Endothelial cell (in vitro differentiated cells): ENCODE data around the gene RMP24.

ENCODE experiments used
- DNase-seq: peaks from one replicate; pipeline ENCODE4 v3.0.0; 2021; ENCODE audit warnings: low spot score
- H3K27ac Mint-ChIP-seq: one replicate; pipeline ENCODE4 v1.8.0; 2021; ENCODE audit warnings: mixed read lengths, inconsistent platforms; ENCODE audit not compliant: unreplicated experiment
- H3K27me3 Mint-ChIP-seq: one replicate; pipeline ENCODE4 v1.8.0; 2021; ENCODE audit warnings: mild to moderate bottlenecking, moderate library complexity, mixed read lengths, inconsistent platforms; ENCODE audit not compliant: unreplicated experiment
- H3K36me3 Mint-ChIP-seq: one replicate; pipeline ENCODE4 v1.8.0; 2021; ENCODE audit warnings: mild to moderate bottlenecking, low read depth, mixed read lengths, inconsistent platforms; ENCODE audit not compliant: unreplicated experiment
- H3K4me1 Mint-ChIP-seq: one replicate; pipeline ENCODE4 v1.8.0; 2021; ENCODE audit warnings: mild to moderate bottlenecking, mixed read lengths, inconsistent platforms; ENCODE audit not compliant: unreplicated experiment
- H3K4me3 Mint-ChIP-seq: one replicate; pipeline ENCODE4 v1.8.0; 2021; ENCODE audit warnings: mild to moderate bottlenecking, mixed read lengths, inconsistent platforms; ENCODE audit not compliant: unreplicated experiment
- H3K9me3 Mint-ChIP-seq: one replicate; pipeline ENCODE4 v1.8.0; 2021; ENCODE audit warnings: mixed read lengths, inconsistent platforms; ENCODE audit not compliant: unreplicated experiment
- TF ChIP-seq, protein P1 (sequence below): fragments of 200-600 bp; sonication (generic); IDR thresholded peaks from one replicate; pipeline ENCODE4 v1.5.0; 2021; ENCODE audit warnings: antibody characterized with exemption; ENCODE audit not compliant: unreplicated experiment

RMP24 gene

GRCh38 chr18:35972197-35973000, at the start of gene RMP24:
TSS of gene RMP24 (plus strand) at chr18:35972679.
- H3K27me3 Mint-ChIP-seq: peaks cover 12% of the 10 kb centered on the region
- peak within 1 kb of the TSS; percentile 100 for H3K27ac Mint-ChIP-seq
- H3K4me1 Mint-ChIP-seq: peaks cover 17% of the 10 kb centered on the region
- peak; percentile 87 for DNase-seq
- peaks cover 5% of the 10 kb centered on the region for H3K9me3 Mint-ChIP-seq
- TF ChIP-seq, protein P1, sequence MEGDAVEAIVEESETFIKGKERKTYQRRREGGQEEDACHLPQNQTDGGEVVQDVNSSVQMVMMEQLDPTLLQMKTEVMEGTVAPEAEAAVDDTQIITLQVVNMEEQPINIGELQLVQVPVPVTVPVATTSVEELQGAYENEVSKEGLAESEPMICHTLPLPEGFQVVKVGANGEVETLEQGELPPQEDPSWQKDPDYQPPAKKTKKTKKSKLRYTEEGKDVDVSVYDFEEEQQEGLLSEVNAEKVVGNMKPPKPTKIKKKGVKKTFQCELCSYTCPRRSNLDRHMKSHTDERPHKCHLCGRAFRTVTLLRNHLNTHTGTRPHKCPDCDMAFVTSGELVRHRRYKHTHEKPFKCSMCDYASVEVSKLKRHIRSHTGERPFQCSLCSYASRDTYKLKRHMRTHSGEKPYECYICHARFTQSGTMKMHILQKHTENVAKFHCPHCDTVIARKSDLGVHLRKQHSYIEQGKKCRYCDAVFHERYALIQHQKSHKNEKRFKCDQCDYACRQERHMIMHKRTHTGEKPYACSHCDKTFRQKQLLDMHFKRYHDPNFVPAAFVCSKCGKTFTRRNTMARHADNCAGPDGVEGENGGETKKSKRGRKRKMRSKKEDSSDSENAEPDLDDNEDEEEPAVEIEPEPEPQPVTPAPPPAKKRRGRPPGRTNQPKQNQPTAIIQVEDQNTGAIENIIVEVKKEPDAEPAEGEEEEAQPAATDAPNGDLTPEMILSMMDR: no peak
- H3K36me3 Mint-ChIP-seq: peaks cover 10% of the 10 kb centered on the region
- H3K4me3 Mint-ChIP-seq: peak within 1 kb of the TSS; percentile 99

DNA sequence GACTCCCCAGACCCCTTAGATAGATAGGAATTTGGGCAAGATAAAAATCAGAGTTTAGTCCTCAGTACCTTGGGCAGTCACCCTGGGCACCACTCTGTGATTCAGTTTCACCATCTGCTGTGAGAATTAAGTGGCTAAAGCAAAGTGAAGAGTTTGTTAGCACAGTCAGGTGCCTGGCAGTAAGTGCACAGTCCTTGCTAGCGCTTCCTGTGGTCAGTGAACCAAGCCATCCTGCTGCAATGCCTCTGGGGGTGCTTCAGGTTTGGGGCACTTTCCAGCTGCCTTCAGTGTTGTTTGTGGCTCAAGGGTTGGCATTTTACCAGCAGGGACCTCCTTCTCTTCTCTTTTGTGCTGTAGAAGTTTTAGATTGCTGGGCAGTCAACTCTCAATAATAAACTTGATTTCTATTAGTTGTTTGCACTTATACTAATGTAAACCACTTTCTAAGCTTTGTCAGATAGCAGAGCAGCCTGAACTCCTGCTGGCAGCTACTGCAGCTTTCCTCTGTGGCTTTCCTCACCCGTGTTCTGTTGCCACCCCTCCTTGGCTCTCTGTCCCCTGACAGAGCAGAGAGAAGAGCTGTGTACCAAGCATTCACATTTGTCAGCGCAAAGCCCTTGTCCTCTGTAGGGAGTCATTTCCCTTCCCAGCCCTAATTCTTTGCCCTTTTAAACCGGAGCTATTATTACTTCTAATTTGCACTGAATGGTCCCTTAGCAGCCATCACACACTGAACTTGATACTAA, 48.4 kb upstream of the RMP24 start:
- Mint-ChIP-seq H3K36me3 (no peaks in the 10 kb centered on the region), H3K27ac (no peak overlapping the region), H3K27me3 (peaks cover 4% of the 10 kb centered on the region), H3K9me3 (no peaks in the 10 kb centered on the region), H3K4me3 (no peak overlapping the region), H3K4me1 (peaks cover 3% of the 10 kb centered on the region)
- DNase-seq: no peak
- TF ChIP-seq, protein P1: no peak

DNA sequence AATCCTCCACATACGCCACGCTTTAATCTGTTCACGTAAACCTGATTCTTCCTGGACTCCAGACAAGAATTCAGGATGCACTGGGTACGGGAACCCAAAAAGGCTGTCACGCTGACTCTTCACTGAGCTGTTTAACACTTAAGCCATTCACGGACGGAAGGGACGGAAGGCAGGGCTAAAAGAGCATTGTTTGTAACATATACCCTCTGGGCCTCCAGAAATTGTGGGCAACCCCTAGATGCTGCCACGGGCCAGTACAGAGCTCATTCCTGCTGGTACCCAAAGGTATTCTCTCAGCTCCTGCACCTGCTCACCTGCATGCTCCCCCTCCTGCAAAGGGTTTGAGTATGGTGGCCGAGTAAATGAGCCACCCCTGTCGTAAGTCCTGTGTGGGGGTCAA, 45.6 kb upstream of the RMP24 start:
- TF ChIP-seq, protein P1: no peak

GRCh38 chr18:35927430-35927829, 45.0 kb upstream of the RMP24 start:
- no peak for DNase-seq
- Mint-ChIP-seq H3K27ac (no peak overlapping the region), H3K36me3 (no peaks in the 10 kb centered on the region), H3K9me3 (no peaks in the 10 kb centered on the region), H3K4me3 (no peak overlapping the region), H3K4me1 (peaks cover 3% of the 10 kb centered on the region), H3K27me3 (peaks cover 2% of the 10 kb centered on the region)
- TF ChIP-seq, protein P1: no peak

More for the DNA sequence above, 45.6 kb upstream of the RMP24 start:
- H3K4me3 Mint-ChIP-seq: no peak overlapping the region
- H3K27ac Mint-ChIP-seq: no peak overlapping the region
- no peaks in the 10 kb centered on the region for H3K9me3 Mint-ChIP-seq
- peaks cover 3% of the 10 kb centered on the region for H3K4me1 Mint-ChIP-seq
- H3K36me3 Mint-ChIP-seq: no peaks in the 10 kb centered on the region
- H3K27me3 Mint-ChIP-seq: peaks cover 4% of the 10 kb centered on the region
- no peak for DNase-seq

GRCh38 chr18:35933982-35934381, 38.5 kb upstream of the RMP24 start:
- DNase-seq: no peak
- Mint-ChIP-seq H3K27ac (no peak overlapping the region), H3K27me3 (no peaks in the 10 kb centered on the region), H3K36me3 (no peaks in the 10 kb centered on the region), H3K4me1 (peaks cover under 1% of the 10 kb centered on the region), H3K4me3 (no peak overlapping the region), H3K9me3 (no peaks in the 10 kb centered on the region)
- TF ChIP-seq, protein P1: no peak
